Measurements from ENCODE around the gene ZC3H10.

ZC3H10 gene

GRCh38 chr12:56158029-56158925 is 40.2 kb downstream of the ZC3H10 start, which contains the start of gene MYL6:
Gene MYL6 (plus strand): TSS chr12:56158359. CDS start chr12:56158402, 43 bp downstream.
- peak; percentile 98 for DNase-seq
- TF ChIP-seq POLR2A (IDR thresholded peaks at IDR 0.05; ENCODE audit: low read length) (peak; percentile 98), GATA1 (IDR thresholded peaks at IDR 0.05; ENCODE audit: low read depth, low read length) (no peak)

GRCh38 chr12:56158926-56159461 is 40.9 kb downstream of the ZC3H10 start:
- peak; percentile 80 for DNase-seq
- TF ChIP-seq POLR2A (IDR thresholded peaks at IDR 0.05; ENCODE audit: low read length), result no peak
- TF ChIP-seq GATA1 (IDR thresholded peaks at IDR 0.05; ENCODE audit: low read depth, low read length), result no peak

DNA sequence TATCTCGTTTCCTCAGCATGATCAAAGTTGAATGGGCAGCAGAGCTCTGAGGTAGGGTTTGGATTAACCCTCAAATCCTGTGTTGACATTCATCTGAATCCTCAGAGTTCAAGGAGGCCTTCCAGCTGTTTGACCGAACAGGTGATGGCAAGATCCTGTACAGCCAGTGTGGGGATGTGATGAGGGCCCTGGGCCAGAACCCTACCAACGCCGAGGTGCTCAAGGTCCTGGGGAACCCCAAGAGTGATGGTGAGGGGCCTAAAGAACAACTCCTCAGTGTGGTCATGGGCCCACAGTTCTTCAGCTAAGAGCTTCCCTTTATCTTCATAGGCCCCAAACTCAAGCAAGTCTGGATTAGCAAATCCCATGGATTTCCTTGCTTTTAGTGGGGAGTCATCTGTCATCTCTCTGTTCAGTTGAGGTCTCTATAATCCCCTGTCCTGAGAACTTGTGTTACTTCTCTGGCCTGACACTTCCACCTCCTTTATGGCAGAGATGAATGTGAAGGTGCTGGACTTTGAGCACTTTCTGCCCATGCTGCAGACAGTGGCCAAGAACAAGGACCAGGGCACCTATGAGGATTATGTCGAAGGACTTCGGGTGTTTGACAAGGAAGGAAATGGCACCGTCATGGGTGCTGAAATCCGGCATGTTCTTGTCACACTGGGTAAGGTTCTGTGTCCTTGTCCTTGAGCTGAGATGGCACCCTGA is 41.6 kb downstream of the ZC3H10 start:
- no peak for DNase-seq
- peak; percentile 7 for TF ChIP-seq POLR2A (IDR thresholded peaks at IDR 0.05; ENCODE audit: low read length)
- TF ChIP-seq GATA1 (IDR thresholded peaks at IDR 0.05; ENCODE audit: low read depth, low read length), result no peak

- no peak for DNase-seq
- no peak for TF ChIP-seq GATA1 (IDR thresholded peaks at IDR 0.05; ENCODE audit: low read depth, low read length)
- TF ChIP-seq POLR2A (IDR thresholded peaks at IDR 0.05; ENCODE audit: low read length), result no peak
These were observed 42.2 kb downstream of the ZC3H10 start for GRCh38 chr12:56160193-56160763.

DNA sequence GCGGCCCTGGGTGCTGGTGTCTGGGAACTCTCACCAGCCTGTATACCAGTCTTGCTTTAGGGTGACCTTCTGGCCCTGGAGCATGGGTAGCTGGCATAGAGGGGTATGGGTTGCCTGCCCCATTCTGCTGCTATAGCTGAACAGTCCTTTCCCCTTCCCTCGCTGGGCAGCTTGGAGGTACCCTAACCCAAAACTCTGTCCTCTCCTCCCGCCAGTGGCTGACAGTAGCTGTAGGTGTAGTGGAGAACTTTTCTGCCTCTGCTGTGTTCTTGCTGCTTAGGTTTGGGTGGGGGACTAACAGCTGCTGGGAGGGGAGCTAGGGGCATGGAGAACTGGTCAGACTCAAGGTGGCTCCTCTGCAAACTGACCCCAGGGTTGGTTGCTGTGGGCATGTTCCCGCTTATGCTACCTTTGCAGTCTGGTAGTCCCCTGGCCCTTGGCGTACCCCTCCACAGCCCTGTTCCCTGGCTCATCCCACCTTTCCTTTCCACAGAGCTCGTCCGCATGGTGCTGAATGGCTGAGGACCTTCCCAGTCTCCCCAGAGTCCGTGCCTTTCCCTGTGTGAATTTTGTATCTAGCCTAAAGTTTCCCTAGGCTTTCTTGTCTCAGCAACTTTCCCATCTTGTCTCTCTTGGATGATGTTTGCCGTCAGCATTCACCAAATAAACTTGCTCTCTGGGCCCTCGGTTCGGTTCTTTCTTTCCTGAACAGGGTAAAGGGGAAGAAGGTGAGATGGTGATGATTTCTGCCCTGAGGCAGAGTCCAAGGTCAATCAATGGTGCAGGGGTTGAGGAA is 43.0 kb downstream of the ZC3H10 start:
- no peak for DNase-seq
- TF ChIP-seq GATA1 (IDR thresholded peaks at IDR 0.05; ENCODE audit: low read depth, low read length) (no peak), POLR2A (IDR thresholded peaks at IDR 0.05; ENCODE audit: low read length) (peak; percentile 27)

GRCh38 chr12:56161690-56162351 is 43.8 kb downstream of the ZC3H10 start:
- no peak for TF ChIP-seq GATA1 (IDR thresholded peaks at IDR 0.05; ENCODE audit: low read depth, low read length)
- no peak for TF ChIP-seq POLR2A (IDR thresholded peaks at IDR 0.05; ENCODE audit: low read length)
- DNase-seq, result no peak

GRCh38 chr12:56162468-56163290 is 44.6 kb downstream of the ZC3H10 start:
- TF ChIP-seq GATA1 (IDR thresholded peaks at IDR 0.05; ENCODE audit: low read depth, low read length) (no peak), POLR2A (IDR thresholded peaks at IDR 0.05; ENCODE audit: low read length) (no peak)
- DNase-seq, result no peak

- DNase-seq, result no peak
- TF ChIP-seq GATA1 (IDR thresholded peaks at IDR 0.05; ENCODE audit: low read depth, low read length) (no peak), POLR2A (IDR thresholded peaks at IDR 0.05; ENCODE audit: low read length) (peak; percentile 36)
These were observed 45.7 kb downstream of the ZC3H10 start for GRCh38 chr12:56163533-56164344.

DNA sequence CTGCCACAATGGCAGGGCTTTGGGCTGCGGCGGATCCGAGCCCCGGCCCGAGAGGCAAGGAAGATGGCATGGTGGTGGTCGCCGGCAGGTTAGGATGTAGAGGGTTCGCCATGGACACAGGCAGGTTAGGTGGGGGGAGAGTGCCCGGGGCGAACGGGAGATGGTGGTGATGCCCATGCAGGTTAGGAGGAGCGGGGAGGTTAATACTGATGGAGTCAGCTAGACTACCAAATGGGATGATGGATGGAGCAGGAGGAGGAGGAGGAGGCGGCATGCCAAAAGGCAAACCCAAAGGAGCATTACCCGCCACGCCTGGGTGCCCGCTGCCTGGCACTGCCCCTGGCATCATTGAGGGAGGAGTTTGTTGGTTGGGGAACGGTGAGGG is 46.3 kb downstream of the ZC3H10 start:
- DNase-seq, result no peak
- TF ChIP-seq POLR2A (IDR thresholded peaks at IDR 0.05; ENCODE audit: low read length), result peak; percentile 5
- TF ChIP-seq GATA1 (IDR thresholded peaks at IDR 0.05; ENCODE audit: low read depth, low read length), result no peak

DNA sequence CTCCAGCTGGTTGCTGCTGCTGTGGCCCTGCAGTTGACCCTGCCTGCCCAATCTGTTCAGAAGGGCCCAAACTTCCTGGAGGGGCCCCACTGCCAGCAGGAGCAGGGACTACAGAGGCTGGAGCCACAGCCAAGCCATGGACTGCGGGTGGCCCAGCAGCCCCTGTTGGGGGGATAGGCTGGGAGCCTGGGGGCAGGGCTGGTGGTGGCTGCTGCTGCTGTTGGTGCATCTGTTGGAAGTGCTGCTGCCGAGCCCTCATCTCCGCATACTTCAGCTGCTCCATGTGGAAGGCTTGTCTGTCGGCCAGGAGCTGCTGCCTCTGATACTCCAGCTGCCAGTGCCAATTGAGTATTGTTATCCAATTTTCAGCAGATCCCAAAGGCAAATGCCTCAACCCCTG is 47.3 kb downstream of the ZC3H10 start:
- no peak for DNase-seq
- TF ChIP-seq POLR2A (IDR thresholded peaks at IDR 0.05; ENCODE audit: low read length) (peak; percentile 6), GATA1 (IDR thresholded peaks at IDR 0.05; ENCODE audit: low read depth, low read length) (no peak)

- TF ChIP-seq POLR2A (IDR thresholded peaks at IDR 0.05; ENCODE audit: low read length), result no peak
- no peak for TF ChIP-seq GATA1 (IDR thresholded peaks at IDR 0.05; ENCODE audit: low read depth, low read length)
- no peak for DNase-seq
These were observed 51.2 kb downstream of the ZC3H10 start for GRCh38 chr12:56169229-56169759.

All from erythroblast (primary cell).